Measurements from ENCODE around the gene PRKCH. TPM values are rescaled to one million over a fixed set of nuclear protein-coding genes. Genes with fewer than 3 reads are reported as not detected.

Gene PRKCH
- total and polyA plus RNA-seq, 2 of the 13 experiments (the other 11 are each of a cell fraction or from before 2014, with no cell fraction given) = 0.48 to 1.3 TPM

- in situ Hi-C loops (cut with HindIII; ENCODE audit: extremely low pct_ligation_motif_present, low pct_unique_long_range_greater_than_20kb) = loop anchor here (5.0 kb wide), 1 partner anchor 272 kb away; no protein-coding TSS in a partner anchor
Observed at GRCh38 chr14:61460063-61460462, 138.7 kb downstream of the PRKCH start.

More at GRCh38 chr14:61460063-61460462, 138.7 kb downstream of the PRKCH start:
- no peak for FAIRE-seq
- TF ChIP-seq MYC (CRISPR knock-in tag; IDR thresholded peaks at IDR 0.05; ENCODE audit: borderline replicate concordance) (no peak), KDM1A (CRISPR knock-in tag; IDR thresholded peaks at IDR 0.05) (no peak), RBM22 (optimal IDR thresholded peaks at IDR 0.05; ENCODE audit: low read length) (no peak), AKNA (CRISPR knock-in tag; IDR thresholded peaks at IDR 0.05; ENCODE audit: borderline replicate concordance) (no peak), E2F2 (CRISPR knock-in tag; IDR thresholded peaks at IDR 0.05; ENCODE audit: borderline replicate concordance) (no peak), EZH2 (conservative IDR thresholded peaks at IDR 0.05; ENCODE audit: low read depth, low read length) (no peak), CSRNP2 (CRISPR knock-in tag; conservative IDR thresholded peaks at IDR 0.05; ENCODE audit: low read depth) (no peak), ERF (CRISPR knock-in tag; IDR thresholded peaks at IDR 0.05) (no peak), ATF2 (CRISPR knock-in tag; IDR thresholded peaks at IDR 0.05) (no peak), SMARCC2 (IDR thresholded peaks at IDR 0.05) (no peak), BCL3 (CRISPR knock-in tag; IDR thresholded peaks at IDR 0.05) (no peak)
- no TSS peak for BruUV-seq (replicated peaks)
- 50% methylated on average over 1 of the region's 1 CpG for WGBS (ENCODE audit: low lambda C conversion rate)
- no peak for DNase-seq (ENCODE audit: low spot score)
- ChIA-PET CTCF (ENCODE audit: low intra/inter-chr PET ratio, low total read pairs) (interaction anchor here (3.4 kb wide), 1 partner anchor 271 kb away, joined by 26 read pairs; no protein-coding TSS in a partner anchor), POLR2A (no interaction called here)
- Histone ChIP-seq H4K20me1 (ENCODE audit: insufficient read depth, low read length) (no peaks in the 10 kb centered on the region), H3K9me3 (ENCODE audit: low read length) (no peaks in the 10 kb centered on the region), H3K79me2 (ENCODE audit: insufficient read depth, low read length) (no peaks in the 10 kb centered on the region), H3K36me3 (replicated peaks in 1 of 2; ENCODE audit: control insufficient read depth in 1 of 2, insufficient read depth in 2 of 2, low read length in 2 of 2) (no peaks in the 10 kb centered on the region), H3K4me1 (ENCODE audit: insufficient read depth, low read length) (peaks cover 24% of the 10 kb centered on the region), H3K9ac (ENCODE audit: insufficient read depth, low read depth, low read length) (no peak overlapping the region), H3K27me3 (ENCODE audit: control insufficient read depth in 1 of 2, insufficient read depth in 2 of 2, low read length in 2 of 2) (no peaks in the 10 kb centered on the region; a peak in 1 of 5 replicates), H3K4me2 (ENCODE audit: low read depth, low read length) (no peak overlapping the region), H2AFZ (ENCODE audit: low read length) (no peak overlapping the region), H3K27ac (ENCODE audit: extremely low read length, insufficient read depth, low read length) (no peak overlapping the region), H3K4me3 (replicated peaks in 1 of 3; ENCODE audit: insufficient read depth in 1 of 3, low read depth in 2 of 3, low read length in 3 of 3) (no peak overlapping the region)
- intact Hi-C loops (cut with micrococcal nuclease; ENCODE audit: unreplicated experiment) = loop anchor here (2.0 to 5.0 kb wide), 3 partner anchors 102 to 237 kb away; partner anchors contain the start of gene HIF1A
- no peak for ATAC-seq
